RWPE1 (cell line): ENCODE results near the gene RFX2.
A peak's percentile ranks its signal among the peaks of the same experiment; 100 is the strongest.

Source experiments
- CTCF ChIA-PET: fragments of 350-600 bp; sonication (Branson Sonifier 250); formaldehyde crosslinking; extraction: SDS; loops from one replicate; lab custom pipeline; 2021; lab: Yijun Ruan, JAX
- POLR2A ChIA-PET: fragments of 400-600 bp; formaldehyde crosslinking; extraction: SDS; loops from one replicate; lab custom pipeline; 2020; ENCODE audit warnings: antibody characterized with exemption; ENCODE audit not compliant: low non-redundant PET; lab: Yijun Ruan, JAX
- DNase-seq: peaks from one replicate; pipeline ENCODE4 v3.0.0; 2012; ENCODE audit warnings: low spot score
- H3K27ac ChIP-seq: fragments of 450-650 bp; 2 replicates; pipeline ENCODE4 v1.5.1; 2017
- TF ChIP-seq, protein P1 (sequence below): fragments of 450-650 bp; conservative IDR thresholded peaks from 2 replicates; pipeline ENCODE4 v1.5.1; 2017; ENCODE audit warnings: low read depth, mild to moderate bottlenecking

The RFX2 gene

DNA sequence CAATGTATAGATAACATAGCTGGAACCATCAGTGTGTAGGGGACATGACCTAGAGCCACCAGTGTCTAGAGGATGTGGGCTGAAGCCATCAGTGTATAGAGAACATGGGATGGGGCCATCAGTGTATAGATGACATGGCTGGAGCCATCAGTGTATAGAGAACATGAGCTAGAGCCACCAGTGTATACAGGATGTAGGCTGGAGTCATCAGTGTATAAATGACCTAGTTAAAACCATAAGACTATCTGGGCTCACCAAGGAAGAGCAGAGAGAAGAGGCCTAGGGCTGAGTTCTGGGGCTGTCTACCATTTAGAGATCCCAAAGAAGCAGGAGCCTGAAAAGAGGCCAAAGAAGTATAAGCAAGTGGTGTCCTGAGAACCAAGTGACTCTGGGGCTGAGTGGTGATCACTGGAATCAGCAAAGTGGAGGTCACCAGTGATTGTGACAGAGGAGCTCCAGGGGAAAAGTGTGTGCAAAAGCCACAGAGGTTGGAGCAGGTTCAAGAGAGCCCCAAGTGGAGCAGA, 41.0 kb downstream of the RFX2 start:
- TF ChIP-seq, protein P1, sequence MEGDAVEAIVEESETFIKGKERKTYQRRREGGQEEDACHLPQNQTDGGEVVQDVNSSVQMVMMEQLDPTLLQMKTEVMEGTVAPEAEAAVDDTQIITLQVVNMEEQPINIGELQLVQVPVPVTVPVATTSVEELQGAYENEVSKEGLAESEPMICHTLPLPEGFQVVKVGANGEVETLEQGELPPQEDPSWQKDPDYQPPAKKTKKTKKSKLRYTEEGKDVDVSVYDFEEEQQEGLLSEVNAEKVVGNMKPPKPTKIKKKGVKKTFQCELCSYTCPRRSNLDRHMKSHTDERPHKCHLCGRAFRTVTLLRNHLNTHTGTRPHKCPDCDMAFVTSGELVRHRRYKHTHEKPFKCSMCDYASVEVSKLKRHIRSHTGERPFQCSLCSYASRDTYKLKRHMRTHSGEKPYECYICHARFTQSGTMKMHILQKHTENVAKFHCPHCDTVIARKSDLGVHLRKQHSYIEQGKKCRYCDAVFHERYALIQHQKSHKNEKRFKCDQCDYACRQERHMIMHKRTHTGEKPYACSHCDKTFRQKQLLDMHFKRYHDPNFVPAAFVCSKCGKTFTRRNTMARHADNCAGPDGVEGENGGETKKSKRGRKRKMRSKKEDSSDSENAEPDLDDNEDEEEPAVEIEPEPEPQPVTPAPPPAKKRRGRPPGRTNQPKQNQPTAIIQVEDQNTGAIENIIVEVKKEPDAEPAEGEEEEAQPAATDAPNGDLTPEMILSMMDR = no peak
- no peak overlapping the region for H3K27ac ChIP-seq
- ChIA-PET POLR2A (no interaction called here), CTCF (interaction anchor here (0.6 kb wide), 2 partner anchors 11 to 81 kb away, joined by 4 to 9 read pairs; no protein-coding TSS in a partner anchor)
- DNase-seq = no peak

DNA sequence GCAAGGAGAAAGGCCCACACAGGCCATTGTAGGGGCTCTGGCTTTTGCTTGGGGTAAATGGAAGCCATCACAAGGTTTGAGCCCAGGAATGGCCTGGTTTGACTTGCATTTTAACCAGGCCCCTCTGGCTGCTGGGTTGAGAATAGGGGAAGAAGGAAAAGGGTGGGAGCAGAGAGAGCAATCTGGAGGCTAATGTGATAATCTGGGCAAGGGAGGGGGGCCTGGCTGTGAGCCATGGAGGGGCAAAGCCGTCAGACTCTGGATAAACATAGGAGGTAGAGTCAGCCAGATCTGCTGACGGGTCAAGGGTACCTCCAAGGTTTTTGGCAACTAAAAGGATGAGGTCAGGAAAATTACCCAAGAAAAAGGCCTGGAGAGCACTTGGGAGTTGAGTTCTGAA, 41.6 kb downstream of the RFX2 start:
- TF ChIP-seq, protein P1 = no peak
- POLR2A ChIA-PET = no interaction called here
- no peak for DNase-seq
- CTCF ChIA-PET = no interaction called here
- peak overlapping the region; percentile 90 for H3K27ac ChIP-seq

DNA sequence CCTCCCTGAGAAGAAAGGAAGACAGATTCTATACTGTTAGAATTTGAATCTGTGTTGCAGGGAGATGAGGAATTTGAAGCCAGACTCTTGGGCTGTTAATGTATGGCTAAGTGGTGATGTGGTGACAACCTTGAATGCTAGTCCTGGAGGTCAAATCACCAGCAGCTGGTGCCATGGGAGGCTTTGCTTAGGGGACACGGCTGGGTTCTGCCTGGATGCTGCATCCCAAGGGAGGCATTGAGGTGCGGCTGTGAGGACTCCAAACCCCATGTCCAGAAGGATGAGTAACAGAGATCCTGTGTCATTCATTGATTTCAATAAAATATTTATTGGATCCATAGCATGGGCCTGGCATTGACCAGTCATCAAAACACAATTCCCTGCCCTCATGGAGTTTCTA, 42.3 kb downstream of the RFX2 start:
- CTCF ChIA-PET = interaction anchor here (0.7 kb wide), 1 partner anchor 488 kb away, joined by 3 read pairs; no protein-coding TSS in a partner anchor
- POLR2A ChIA-PET = no interaction called here
- DNase-seq = no peak
- TF ChIP-seq, protein P1 = no peak
- H3K27ac ChIP-seq = peak overlapping the region; percentile 90

DNA sequence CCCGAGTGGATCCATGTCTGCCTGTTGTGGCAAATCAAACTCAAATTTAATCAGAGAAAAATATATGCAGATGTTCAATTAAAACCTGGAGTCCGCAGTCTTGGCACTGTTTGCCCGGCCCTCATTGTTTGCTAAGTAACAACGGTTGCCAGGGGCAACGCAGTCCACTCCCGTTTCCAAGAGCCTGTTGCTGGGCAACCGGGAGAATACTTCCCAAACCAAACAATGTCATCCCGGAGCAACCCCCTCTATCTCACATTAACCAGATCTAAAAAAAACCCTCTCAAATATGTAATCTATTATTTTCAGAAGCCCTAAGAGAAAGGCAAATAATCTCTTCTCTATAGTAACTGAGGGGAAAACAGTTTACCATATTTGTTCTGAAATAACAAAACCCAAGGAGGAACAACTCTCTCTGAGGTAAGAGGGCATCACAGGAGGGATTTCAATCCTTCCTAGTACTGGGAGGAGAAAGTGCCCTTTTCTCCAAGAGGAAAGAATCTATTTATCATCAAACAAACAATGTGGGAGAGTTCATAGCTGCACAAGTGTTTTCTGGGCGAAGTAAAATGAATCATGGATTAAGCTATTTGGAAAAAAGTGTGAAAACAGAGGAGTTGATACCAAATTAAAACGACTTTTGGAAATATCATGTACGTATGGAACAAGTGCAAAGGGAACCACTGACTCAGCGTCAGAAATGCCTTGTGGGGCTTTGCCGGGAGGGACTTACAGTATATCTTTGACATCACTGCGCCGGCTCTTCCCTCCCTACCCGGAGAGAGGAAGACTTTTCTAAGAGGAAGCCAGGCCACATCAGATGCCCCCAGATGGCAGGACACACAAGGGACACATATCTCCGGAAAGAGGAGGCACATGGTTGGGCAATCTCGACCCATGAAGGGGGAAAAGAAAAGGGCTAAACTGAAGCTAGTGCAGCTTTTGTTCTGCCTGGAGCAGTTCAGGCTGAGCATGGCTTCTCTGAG, 43.3 kb downstream of the RFX2 start:
- ChIA-PET POLR2A (no interaction called here), CTCF (interaction anchor here (0.6 to 1.1 kb wide), 2 partner anchors 19 to 36 kb away, joined by 3 read pairs; no protein-coding TSS in a partner anchor)
- peak overlapping the region; percentile 90 for H3K27ac ChIP-seq
- TF ChIP-seq, protein P1 = no peak
- DNase-seq = peak; percentile 85

DNA sequence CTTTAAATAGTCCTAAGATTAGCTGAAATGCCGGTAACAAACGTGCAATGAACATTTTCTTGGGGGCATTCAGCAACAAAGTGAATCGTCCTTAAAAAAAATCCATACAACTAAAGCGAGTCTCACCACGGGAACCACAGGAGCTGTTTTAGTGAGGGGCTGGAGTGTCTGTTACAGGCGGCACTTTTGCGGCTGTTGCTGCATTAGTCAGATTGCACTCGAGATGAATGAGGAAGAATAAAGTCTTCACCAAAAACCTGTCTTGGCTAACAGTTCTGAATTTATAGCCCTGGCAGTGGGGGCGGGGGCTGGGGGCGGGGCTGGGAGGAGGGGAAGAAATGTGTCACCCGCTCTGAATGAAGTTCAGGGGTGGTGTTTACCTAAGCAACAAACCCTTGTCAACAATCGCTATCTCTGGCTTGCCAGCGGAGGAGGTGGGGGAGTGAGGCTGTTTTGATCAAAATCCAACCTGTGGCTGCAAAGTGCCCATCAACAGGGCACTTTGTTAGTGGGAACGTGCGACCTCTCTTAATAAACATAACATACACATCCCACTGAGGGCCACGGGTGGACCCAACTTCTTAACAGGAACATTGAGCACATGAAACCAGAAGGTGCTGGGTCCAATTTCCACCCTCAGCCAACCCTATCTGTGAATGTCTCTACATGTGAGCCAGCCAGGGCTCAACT, 44.5 kb downstream of the RFX2 start:
- peak overlapping the region; percentile 90 for H3K27ac ChIP-seq
- TF ChIP-seq, protein P1 = no peak
- CTCF ChIA-PET = no interaction called here
- POLR2A ChIA-PET = no interaction called here
- peak; percentile 82 for DNase-seq
